G401.6 (cell line): ENCODE measurements around the gene ERI3.

Experiments used
- FAIRE-seq: peaks from 2 replicates; lab custom pipeline; 2012; peaks lifted over from hg19 to GRCh38; lab: Jason Lieb, UNC

Gene ERI3

GRCh38 chr1:44200336-44200735 is 154.7 kb downstream of the ERI3 start:
- no peak for FAIRE-seq

GRCh38 chr1:44174630-44175029 is 180.4 kb downstream of the ERI3 start:
- no peak for FAIRE-seq
